ENCODE results near the gene DVL2.
A peak's percentile ranks its signal among the peaks of the same experiment; 100 is the strongest.
"Not testable (repeated sequence)": the region's sequence is repeated elsewhere in the genome, so short reads cannot be mapped to it uniquely, and the experiment has no call there.

The DVL2 gene

GRCh38 chr17:7256766-7257456 lies 22.6 kb upstream of the DVL2 start:
- no peak for DNase-seq

GRCh38 chr17:7254511-7254910 lies 20.2 kb upstream of the DVL2 start:
- no peak for DNase-seq

- no peak for DNase-seq
Measured at GRCh38 chr17:7253082-7253481, 18.8 kb upstream of the DVL2 start.

- peak; percentile 92 to 94 for DNase-seq
Measured at GRCh38 chr17:7252176-7253043, 18.1 kb upstream of the DVL2 start, which contains the start of gene ELP5. TSS of gene ELP5 (plus strand) at chr17:7252215. CDS start at chr17:7252551, 336 bp downstream.

- peak; percentile 97 to 98 for DNase-seq
Measured at GRCh38 chr17:7251661-7252175, 17.4 kb upstream of the DVL2 start, which contains the start of gene CTDNEP1. TSS of gene CTDNEP1 (minus strand) at chr17:7251734. CDS start at chr17:7251296, 438 bp downstream.

GRCh38 chr17:7250695-7251627 lies 16.6 kb upstream of the DVL2 start:
- DNase-seq, result no peak

- no peak for DNase-seq
Measured at GRCh38 chr17:7249830-7250229, 15.5 kb upstream of the DVL2 start.

GRCh38 chr17:7249214-7249613 lies 14.9 kb upstream of the DVL2 start:
- no peak for DNase-seq

- no peak for DNase-seq
Measured at GRCh38 chr17:7248796-7249195, 14.5 kb upstream of the DVL2 start.

- DNase-seq, result no peak
Measured at GRCh38 chr17:7246779-7247178, 12.5 kb upstream of the DVL2 start.

- not testable (repeated sequence) for DNase-seq
Measured at GRCh38 chr17:7243838-7244237, 9.5 kb upstream of the DVL2 start.

GRCh38 chr17:7243453-7243729 lies 9.1 kb upstream of the DVL2 start:
- DNase-seq, result no peak

GRCh38 chr17:7242717-7243452 lies 8.6 kb upstream of the DVL2 start:
- peak; percentile 93 to 95 for DNase-seq

- peak; percentile 94 to 96 for DNase-seq
Measured at GRCh38 chr17:7241783-7242716, 7.7 kb upstream of the DVL2 start, which contains the start of gene GABARAP. TSS of gene GABARAP (minus strand) at chr17:7242449. CDS start at chr17:7242330, 119 bp downstream.

GRCh38 chr17:7241090-7241733 lies 6.9 kb upstream of the DVL2 start:
- no peak for DNase-seq

- DNase-seq, result no peak
Measured at GRCh38 chr17:7240375-7240774, 6.1 kb upstream of the DVL2 start.

GRCh38 chr17:7239091-7240027 lies 5.0 kb upstream of the DVL2 start, which contains the start of gene PHF23:
TSS of gene PHF23 (minus strand) at chr17:7239457. CDS start at chr17:7239279, 178 bp downstream.
- DNase-seq, result peak; percentile 98

GRCh38 chr17:7238420-7239090 lies 4.2 kb upstream of the DVL2 start:
- no peak for DNase-seq
